ENCODE measurements around the gene MAD2L2.

The MAD2L2 gene

GRCh38 chr1:11626551-11626950 is 54.4 kb downstream of the MAD2L2 start:
- TF ChIP-seq, protein P1, sequence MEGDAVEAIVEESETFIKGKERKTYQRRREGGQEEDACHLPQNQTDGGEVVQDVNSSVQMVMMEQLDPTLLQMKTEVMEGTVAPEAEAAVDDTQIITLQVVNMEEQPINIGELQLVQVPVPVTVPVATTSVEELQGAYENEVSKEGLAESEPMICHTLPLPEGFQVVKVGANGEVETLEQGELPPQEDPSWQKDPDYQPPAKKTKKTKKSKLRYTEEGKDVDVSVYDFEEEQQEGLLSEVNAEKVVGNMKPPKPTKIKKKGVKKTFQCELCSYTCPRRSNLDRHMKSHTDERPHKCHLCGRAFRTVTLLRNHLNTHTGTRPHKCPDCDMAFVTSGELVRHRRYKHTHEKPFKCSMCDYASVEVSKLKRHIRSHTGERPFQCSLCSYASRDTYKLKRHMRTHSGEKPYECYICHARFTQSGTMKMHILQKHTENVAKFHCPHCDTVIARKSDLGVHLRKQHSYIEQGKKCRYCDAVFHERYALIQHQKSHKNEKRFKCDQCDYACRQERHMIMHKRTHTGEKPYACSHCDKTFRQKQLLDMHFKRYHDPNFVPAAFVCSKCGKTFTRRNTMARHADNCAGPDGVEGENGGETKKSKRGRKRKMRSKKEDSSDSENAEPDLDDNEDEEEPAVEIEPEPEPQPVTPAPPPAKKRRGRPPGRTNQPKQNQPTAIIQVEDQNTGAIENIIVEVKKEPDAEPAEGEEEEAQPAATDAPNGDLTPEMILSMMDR (IDR thresholded peaks at IDR 0.05; ENCODE audit: low read depth, low read length) = no peak
- DNase-seq (ENCODE audit: extremely low read depth, low read depth) = no peak

All from AG09319 (cell line).